VCaP (cell line): ENCODE measurements around the gene TMEM205.

Experiments
- H3K27ac ChIP-seq: fragments of 450-650 bp; 2 replicates; pipeline ENCODE4 v1.5.1; 2017
- CTCF ChIP-seq: fragments of 450-650 bp; conservative IDR thresholded peaks from 2 replicates; pipeline ENCODE4 v1.5.1; 2017; ENCODE audit warnings: mild to moderate bottlenecking, moderate library complexity

Gene TMEM205

GRCh38 chr19:11346104-11346940 lies at the start of gene TMEM205, which contains the start of gene CCDC159:
TSS of gene TMEM205 (minus strand) at chr19:11346268. CDS start at chr19:11345619, 649 bp downstream.
TSS of gene CCDC159 (plus strand) at chr19:11346519. CDS start at chr19:11346607, 88 bp downstream.
- peak within 1 kb of the TSS; percentile 92 for H3K27ac ChIP-seq

GRCh38 chr19:11390933-11391680 lies 45.0 kb upstream of the TMEM205 start:
- no peak overlapping the region for H3K27ac ChIP-seq
- TF ChIP-seq CTCF, result no peak

More at GRCh38 chr19:11346104-11346940, at the start of gene TMEM205, which contains the start of gene CCDC159:
- no peak for TF ChIP-seq CTCF

GRCh38 chr19:11390359-11390758 lies 44.3 kb upstream of the TMEM205 start:
- no peak for TF ChIP-seq CTCF

GRCh38 chr19:11387162-11388034 lies 41.3 kb upstream of the TMEM205 start:
- no peak overlapping the region for H3K27ac ChIP-seq
- TF ChIP-seq CTCF, result no peak

More at GRCh38 chr19:11390359-11390758, 44.3 kb upstream of the TMEM205 start:
- no peak overlapping the region for H3K27ac ChIP-seq

- H3K27ac ChIP-seq, result peak overlapping the region; percentile 65
- no peak for TF ChIP-seq CTCF
Measured at GRCh38 chr19:11384778-11385129, 38.7 kb upstream of the TMEM205 start.

- no peak for TF ChIP-seq CTCF
- H3K27ac ChIP-seq, result peak overlapping the region; percentile 65
Measured at GRCh38 chr19:11383706-11384048, 37.6 kb upstream of the TMEM205 start.
